Measurements from ENCODE around the gene RNF224. TPM values are rescaled to one million over a fixed set of nuclear protein-coding genes. Genes with fewer than 3 reads are reported as not detected.

RNF224 gene
- total and polyA plus RNA-seq, 12 donors, result 0.06 TPM; not detected in 11

GRCh38 chr9:137187386-137187785 lies 39.9 kb upstream of the RNF224 start:
- peaks cover 20 to 32% of the 10 kb centered on the region in 2 donors for H3K4me1 ChIP-seq (replicated peaks in 1 of 2)
- no peaks in the 10 kb centered on the region for H3K9me3 ChIP-seq (replicated peaks in 1 of 3)
- TF ChIP-seq CTCF (IDR thresholded peaks at IDR 0.05), result no peak
- TF ChIP-seq POLR2A (IDR thresholded peaks at IDR 0.05), result no peak
- peak overlapping the region in 3 of 4 donors; percentile 70 to 82 (median 82) for H3K4me3 ChIP-seq
- intact Hi-C loops (cut with DNase I), result no loop called here
- no peaks in the 10 kb centered on the region for H3K27me3 ChIP-seq
- 74 to 85% (median 78%) methylated on average over 10 to 15 of the region's 15 CpGs for WGBS, 4 donors
- no peak for DNase-seq
- peaks cover 0 to 56% of the 10 kb centered on the region in 2 donors for H3K36me3 ChIP-seq (replicated peaks in 1 of 2)
- H3K27ac ChIP-seq, result no peak overlapping the region

GRCh38 chr9:137188086-137188489 lies 39.2 kb upstream of the RNF224 start:
- Histone ChIP-seq H3K4me3 (peak overlapping the region; percentile 62 to 82 (median 76)), H3K4me1 (replicated peaks in 1 of 2) (peaks cover 20 to 32% of the 10 kb centered on the region in 2 donors), H3K9me3 (replicated peaks in 1 of 3) (no peaks in the 10 kb centered on the region), H3K36me3 (replicated peaks in 1 of 2) (peaks cover 0 to 49% of the 10 kb centered on the region in 2 donors), H3K27me3 (no peaks in the 10 kb centered on the region), H3K27ac (peak overlapping the region; percentile 74 to 98 (median 91))
- TF ChIP-seq POLR2A (IDR thresholded peaks at IDR 0.05) (no peak), CTCF (IDR thresholded peaks at IDR 0.05) (no peak)
- WGBS, 4 donors, result 0 to 1% (median 0%) methylated on average over 13 to 31 of the region's 31 CpGs
- no peak for DNase-seq
- intact Hi-C loops (cut with DNase I), result no loop called here

GRCh38 chr9:137188490-137189296 lies 38.6 kb upstream of the RNF224 start, which contains the start of the genes ANAPC2 and SSNA1:
Gene ANAPC2, minus strand, starts transcription at chr9:137188560. Its CDS starts 28 bp downstream, at chr9:137188532.
Gene SSNA1, plus strand, starts transcription at chr9:137188676. Its CDS starts 51 bp downstream, at chr9:137188727.
- intact Hi-C loops (cut with DNase I), result no loop called here
- Histone ChIP-seq H3K27ac (peak within 1 kb of the TSS; percentile 74 to 98 (median 91)), H3K27me3 (no peaks in the 10 kb centered on the region), H3K4me1 (replicated peaks in 1 of 2) (peaks cover 20 to 32% of the 10 kb centered on the region in 2 donors), H3K36me3 (replicated peaks in 1 of 2) (peaks cover 0 to 43% of the 10 kb centered on the region in 2 donors), H3K9me3 (replicated peaks in 1 of 3) (no peaks in the 10 kb centered on the region), H3K4me3 (peak within 1 kb of the TSS; percentile 62 to 82 (median 76))
- DNase-seq, result peak; percentile 91 to 96 (median 93)
- 0 to 1% (median 0%) methylated on average over 14 to 98 of the region's 98 CpGs for WGBS, 4 donors
- peak in 3 of 6 experiments; percentile 6 to 32 (median 24) for TF ChIP-seq CTCF (IDR thresholded peaks at IDR 0.05)
- TF ChIP-seq POLR2A (IDR thresholded peaks at IDR 0.05), result peak; percentile 79 to 89

Measured in adrenal gland (tissue), 12 donors.